Activated T-cell treated with anti-CD3 and anti-CD28 coated beads, Interleukin-2, amount 50 U/mL, for 1 hour (primary cell): Measurements from ENCODE around the gene TOMT.
"Not testable (repeated sequence)": the region's sequence is repeated elsewhere in the genome, so short reads cannot be mapped to it uniquely, and the experiment has no call there.

Source experiments
- DNase-seq: peaks from one replicate; pipeline ENCODE4 v3.0.0-alpha.2; 2020

Gene TOMT

DNA sequence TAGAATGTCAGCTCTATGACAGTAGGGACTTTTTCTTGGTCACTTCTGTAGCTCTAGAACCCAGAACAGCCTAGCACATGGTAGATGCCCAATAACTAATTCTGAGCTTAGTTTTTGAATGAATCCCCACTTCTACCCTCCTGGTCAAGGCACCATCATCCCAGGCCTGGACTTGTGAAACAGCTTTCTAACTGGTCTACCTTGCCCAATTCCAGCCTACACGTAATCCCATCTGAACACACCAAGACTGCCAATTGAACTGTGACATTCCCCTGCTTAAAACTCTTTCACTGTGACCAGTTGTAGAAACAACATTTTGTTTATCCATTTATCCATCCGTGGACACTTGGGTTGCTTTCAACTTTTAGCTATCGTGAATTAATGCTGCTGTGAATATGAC is 23.7 kb downstream of the TOMT start:
- DNase-seq = no peak

DNA sequence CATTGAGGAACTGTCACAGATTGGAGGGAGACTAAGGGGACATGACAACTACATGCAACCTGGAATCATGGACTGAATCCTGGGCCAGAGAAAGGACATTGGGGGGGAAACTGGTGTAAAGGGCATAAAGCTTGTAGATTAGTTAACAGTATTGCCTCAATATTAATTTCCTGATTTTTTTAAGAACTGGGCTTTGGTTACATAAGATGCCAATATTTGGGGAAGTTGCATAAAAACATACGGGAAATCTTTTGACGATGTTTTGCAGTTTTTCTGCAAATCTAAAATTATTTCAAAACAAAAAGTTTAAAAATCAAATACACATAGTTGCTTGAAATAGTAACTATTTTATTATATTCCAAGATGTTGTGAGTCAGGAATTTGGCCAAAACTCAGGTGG is 26.9 kb downstream of the TOMT start:
- no peak for DNase-seq

DNA sequence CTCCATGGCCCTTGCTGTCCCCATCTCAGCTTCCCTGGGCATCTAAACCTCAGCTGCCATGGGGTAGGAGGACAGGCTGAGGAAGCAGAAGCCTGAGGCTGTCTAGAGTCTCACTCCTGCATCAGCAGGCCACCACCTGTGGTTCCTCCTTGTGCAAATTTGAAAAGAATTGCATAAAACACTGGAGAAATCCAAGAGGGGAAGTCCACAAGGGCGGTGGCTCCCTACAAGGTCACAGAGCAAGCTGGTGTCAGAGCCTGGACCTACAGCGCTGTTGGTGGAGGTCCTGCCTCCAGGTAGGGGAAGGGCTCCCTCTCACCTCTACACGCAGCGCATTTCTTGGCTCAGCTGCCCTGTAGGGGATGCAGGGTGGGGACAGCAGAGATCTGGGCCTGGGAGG is 29.7 kb downstream of the TOMT start, which contains the start of gene FOLR3:
Gene FOLR3 (plus strand): TSS at position 253 of the 400 bp plus-strand sequence. CDS start 228 bp downstream, outside the sequence.
- DNase-seq = not testable (repeated sequence)

DNA sequence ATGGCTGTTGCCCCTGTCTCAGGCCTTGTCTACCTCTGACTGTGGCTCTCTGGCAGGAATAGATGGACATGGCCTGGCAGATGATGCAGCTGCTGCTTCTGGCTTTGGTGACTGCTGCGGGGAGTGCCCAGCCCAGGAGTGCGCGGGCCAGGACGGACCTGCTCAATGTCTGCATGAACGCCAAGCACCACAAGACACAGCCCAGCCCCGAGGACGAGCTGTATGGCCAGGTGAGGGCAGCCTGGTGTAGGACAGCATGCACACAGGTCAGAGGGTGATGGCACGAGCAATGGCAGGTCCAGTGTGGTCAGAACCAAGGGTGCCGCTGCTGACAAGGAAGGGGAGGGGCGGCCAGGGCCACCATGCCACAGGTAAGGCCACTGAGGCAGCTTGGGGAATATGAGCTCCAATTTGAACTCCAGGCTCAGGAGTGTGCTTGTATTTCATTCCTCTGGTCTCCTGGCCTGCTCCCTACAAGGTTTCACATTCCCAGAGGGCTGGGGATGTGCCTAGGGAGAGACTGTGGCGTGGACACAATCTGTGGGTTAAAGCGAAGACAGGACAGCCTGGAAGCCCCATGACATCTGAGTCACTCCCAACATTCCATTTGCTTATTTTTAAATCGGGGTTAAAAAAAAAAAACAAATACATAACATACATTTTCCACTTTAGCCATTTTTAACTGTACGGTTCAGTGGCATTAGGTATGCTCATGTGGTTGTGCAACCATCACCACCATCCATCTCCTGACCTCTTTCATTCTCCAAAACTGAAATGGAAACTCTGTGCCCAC is 30.4 kb downstream of the TOMT start:
- no peak for DNase-seq

DNA sequence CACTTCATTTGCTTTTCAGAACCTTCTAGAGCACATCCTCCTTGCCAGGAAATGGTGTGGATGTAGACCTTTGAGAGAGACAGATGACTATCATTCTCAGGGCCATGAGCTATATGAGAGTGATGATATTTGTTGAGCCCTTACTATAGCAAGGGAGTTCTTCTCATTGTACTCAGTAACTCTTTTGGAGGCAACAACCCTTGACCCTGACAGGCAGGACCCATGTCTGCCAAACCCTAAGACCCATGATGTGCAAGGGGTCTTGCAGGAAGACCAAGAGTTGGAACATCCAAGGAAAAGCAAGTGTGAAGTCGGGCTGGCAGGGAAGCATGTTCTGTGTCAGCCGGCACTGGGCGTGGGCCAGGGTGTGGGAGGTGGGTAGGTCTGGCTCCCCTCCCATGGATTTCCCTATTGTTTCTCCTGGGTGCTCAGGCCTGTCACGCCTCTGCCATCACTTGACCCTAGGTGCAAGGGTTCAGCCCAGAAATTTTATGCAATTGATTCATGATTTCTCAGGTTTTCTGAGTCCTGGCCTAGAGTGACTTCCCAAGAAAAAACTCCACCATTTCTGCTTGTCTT is 31.0 kb downstream of the TOMT start:
- no peak for DNase-seq

- DNase-seq = no peak
Measured at GRCh38 chr11:72138821-72139390, 33.2 kb downstream of the TOMT start.

DNA sequence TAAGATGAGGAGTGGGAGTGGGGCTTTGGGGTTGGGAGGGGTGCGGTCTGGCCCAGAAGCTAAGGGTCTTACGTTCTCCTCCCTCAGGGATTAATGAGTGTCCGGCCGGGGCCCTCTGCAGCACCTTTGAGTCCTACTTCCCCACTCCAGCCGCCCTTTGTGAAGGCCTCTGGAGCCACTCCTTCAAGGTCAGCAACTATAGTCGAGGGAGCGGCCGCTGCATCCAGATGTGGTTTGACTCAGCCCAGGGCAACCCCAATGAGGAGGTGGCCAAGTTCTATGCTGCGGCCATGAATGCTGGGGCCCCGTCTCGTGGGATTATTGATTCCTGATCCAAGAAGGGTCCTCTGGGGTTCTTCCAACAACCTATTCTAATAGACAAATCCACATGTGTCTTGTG is 33.8 kb downstream of the TOMT start:
- no peak for DNase-seq

DNA sequence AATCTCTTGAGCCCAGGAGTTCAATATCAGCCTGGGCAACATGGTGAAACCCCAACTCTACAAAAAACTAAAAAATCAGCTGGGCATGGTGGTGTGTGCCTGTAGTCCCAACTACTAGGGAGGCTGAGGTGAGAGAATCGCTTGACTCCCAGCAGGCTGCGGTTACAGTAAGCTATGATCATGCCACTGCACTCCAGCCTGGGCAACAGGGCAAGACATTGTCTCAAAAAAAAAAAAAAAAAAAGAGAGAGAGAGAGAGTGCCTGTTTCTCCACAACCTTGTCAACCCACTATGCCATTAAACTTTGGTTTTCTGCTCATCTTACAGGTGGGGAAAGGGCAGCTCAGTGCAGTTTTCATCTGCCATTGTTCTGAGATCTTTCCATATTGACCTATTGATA is 34.9 kb downstream of the TOMT start:
- no peak for DNase-seq

GRCh38 chr11:72141066-72141465 is 35.3 kb downstream of the TOMT start:
- DNase-seq = no peak

DNA sequence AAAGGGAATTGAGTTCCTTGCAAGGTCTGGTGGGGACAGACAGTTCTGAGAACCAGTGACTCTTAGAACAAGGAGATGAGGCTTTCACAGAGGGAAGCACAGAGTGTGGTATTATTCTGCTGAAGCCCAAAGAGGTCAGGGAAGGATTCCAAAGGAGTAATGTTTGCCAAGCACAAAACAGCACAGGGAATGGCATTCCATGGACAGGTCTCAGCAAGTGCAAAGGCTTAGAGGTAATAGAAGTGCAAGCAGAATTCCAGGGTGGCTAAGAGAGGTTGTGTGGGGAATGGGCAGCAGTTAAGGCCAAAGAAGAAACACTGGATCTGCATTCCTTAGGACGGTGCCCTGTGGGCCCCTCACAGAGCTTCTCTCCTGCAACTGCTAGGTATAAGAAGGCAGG is 36.4 kb downstream of the TOMT start:
- not testable (repeated sequence) for DNase-seq

GRCh38 chr11:72142543-72142942 is 36.8 kb downstream of the TOMT start:
- not testable (repeated sequence) for DNase-seq

DNA sequence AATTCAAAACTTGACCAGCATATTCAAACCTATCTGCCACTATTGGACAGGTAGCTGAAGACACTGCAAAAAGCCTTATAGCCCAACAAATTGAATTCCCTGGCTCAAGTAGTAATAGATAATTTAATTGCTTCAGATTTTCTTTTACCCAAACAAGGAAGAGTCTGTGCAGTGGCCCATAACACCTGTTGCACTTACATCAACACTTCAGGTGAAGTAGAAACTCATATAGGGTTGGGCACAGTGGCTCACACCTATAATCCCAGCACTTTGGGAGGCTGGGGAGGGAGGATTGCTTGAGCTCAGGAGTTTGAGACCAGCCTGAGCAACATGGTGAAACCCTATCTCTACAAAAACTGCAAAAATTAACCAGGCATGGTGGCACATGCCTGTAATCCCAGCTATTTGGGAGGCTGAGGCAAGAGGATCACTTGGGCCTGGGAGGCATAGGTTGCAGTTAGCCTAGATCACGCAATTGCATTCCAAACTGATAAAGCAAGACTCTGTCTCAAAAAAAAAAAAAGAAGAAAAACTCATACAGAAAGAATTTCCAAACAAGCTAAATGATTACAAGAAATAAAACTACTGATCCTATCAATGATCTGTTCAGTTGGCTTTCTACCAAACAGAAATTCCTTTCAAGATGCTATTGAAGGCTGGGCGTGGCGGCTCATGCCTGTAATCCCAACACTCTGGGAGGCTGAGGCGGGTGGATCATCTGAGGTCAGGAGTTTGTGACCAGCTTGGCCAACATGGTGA is 39.3 kb downstream of the TOMT start:
- no peak for DNase-seq

DNA sequence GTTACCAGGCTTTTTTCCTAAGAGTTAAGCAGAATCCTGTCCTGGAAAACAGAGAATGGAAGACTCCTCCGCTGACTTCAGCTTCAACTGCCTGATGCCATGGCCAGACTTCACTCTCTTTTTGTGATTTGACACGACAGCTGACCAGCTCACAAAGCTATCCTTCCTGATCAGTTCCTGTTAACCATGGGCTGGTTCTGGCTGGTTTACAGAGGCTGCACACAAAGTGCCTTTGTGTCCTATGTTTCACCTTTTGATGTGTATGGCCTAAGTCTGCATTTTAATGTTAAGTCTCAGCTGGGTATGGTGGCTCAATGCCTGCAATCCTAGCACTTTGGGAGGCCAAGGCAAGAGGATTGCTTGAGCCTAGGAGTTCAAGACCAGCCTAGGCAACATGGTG is 40.9 kb downstream of the TOMT start:
- no peak for DNase-seq

GRCh38 chr11:72150882-72151281 is 45.2 kb downstream of the TOMT start:
- no peak for DNase-seq

- not testable (repeated sequence) for DNase-seq
Measured at GRCh38 chr11:72153874-72154273, 48.1 kb downstream of the TOMT start.

DNA sequence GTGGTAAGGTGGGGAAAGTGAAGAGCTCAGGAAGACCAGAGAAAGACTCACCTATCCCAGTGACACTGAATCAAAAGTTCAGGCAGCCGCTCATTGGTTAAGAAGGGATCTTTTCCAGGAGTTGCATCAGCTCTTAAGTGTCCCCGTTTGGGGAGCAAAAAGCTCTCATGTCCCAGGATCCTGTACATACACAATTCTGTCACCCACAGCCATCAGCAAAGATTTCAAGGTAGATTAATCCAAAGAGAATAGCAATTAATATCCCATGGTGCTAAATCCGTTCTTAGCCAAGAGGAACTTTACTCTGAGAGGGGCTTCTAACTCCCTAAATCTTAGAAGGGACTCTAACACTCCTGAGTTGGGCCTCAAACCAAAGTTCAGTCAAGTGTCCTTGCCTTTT is 49.1 kb downstream of the TOMT start:
- DNase-seq = no peak

GRCh38 chr11:72155751-72156150 is 50.0 kb downstream of the TOMT start:
- no peak for DNase-seq

- no peak for DNase-seq
Measured at GRCh38 chr11:72157131-72157530, 51.4 kb downstream of the TOMT start.
